Renal pelvis (tissue), 4 donors: ENCODE measurements around the gene ELMOD2. TPM values are rescaled to one million over a fixed set of nuclear protein-coding genes. Genes with fewer than 3 reads are reported as not detected.

Source experiments
- DNase-seq: peaks from one replicate; pipeline ENCODE4 v3.0.0-alpha.2; 2013
- polyA plus RNA-seq, 3 donors: library from polyadenylated mRNA; unstranded; fragments of 120-200 nt; gene quantifications; one replicate each; pipeline ENCODE4 v1.2.1, GENCODE V29; 2013; ENCODE audit not compliant: insufficient read length in 3 of 3

ELMOD2 gene
- polyA plus RNA-seq, 3 donors = 39.1 to 45.5 (median 42.9) TPM

- DNase-seq = peak; percentile 41
These were observed 44.7 kb downstream of the ELMOD2 start, which contains the start of gene UCP1 for GRCh38 chr4:140568507-140569306. Gene UCP1, minus strand, starts transcription at chr4:140568961. Its CDS starts 232 bp downstream, at chr4:140568729.

- no peak for DNase-seq
These were observed 45.3 kb downstream of the ELMOD2 start for GRCh38 chr4:140569307-140569638.

GRCh38 chr4:140571620-140572019, 47.7 kb downstream of the ELMOD2 start:
- no peak for DNase-seq

- no peak for DNase-seq
These were observed 51.5 kb downstream of the ELMOD2 start for GRCh38 chr4:140575489-140575888.

- no peak for DNase-seq
These were observed 55.3 kb downstream of the ELMOD2 start for GRCh38 chr4:140579278-140579677.

- DNase-seq = no peak
These were observed 57.1 kb downstream of the ELMOD2 start for GRCh38 chr4:140581078-140581477.

GRCh38 chr4:140584439-140584838, 60.5 kb downstream of the ELMOD2 start:
- no peak for DNase-seq

GRCh38 chr4:140595065-140595464, 71.1 kb downstream of the ELMOD2 start:
- DNase-seq = no peak

GRCh38 chr4:140600408-140600807, 76.4 kb downstream of the ELMOD2 start:
- no peak for DNase-seq

- no peak for DNase-seq
These were observed 78.7 kb downstream of the ELMOD2 start for GRCh38 chr4:140602714-140603113.

GRCh38 chr4:140603286-140603685, 79.3 kb downstream of the ELMOD2 start:
- no peak for DNase-seq

Other genes starting within 250 kb of the ELMOD2 start
- gene SCOC, start 150.5 kb upstream of the ELMOD2 start, polyA plus RNA-seq = 100 to 1,000 TPM; 123 to 132 (median 127) TPM
- 1 to 10 TPM; 3.4 to 4.1 (median 3.5) TPM for gene CLGN, start 96.5 kb upstream of the ELMOD2 start, polyA plus RNA-seq
- not detected for gene MGAT4D, start 25.9 kb upstream of the ELMOD2 start, polyA plus RNA-seq
- under 1 TPM in 2 of 3 donors, not detected in 1; 0.15 to 0.17 TPM for gene UCP1, start 44.8 kb downstream of the ELMOD2 start, polyA plus RNA-seq
- gene TBC1D9, start 232.2 kb downstream of the ELMOD2 start, polyA plus RNA-seq = 10 to 100 TPM; 54.8 to 62.6 (median 56.3) TPM